Measurements from ENCODE around the gene TMEM100.

The TMEM100 gene

DNA sequence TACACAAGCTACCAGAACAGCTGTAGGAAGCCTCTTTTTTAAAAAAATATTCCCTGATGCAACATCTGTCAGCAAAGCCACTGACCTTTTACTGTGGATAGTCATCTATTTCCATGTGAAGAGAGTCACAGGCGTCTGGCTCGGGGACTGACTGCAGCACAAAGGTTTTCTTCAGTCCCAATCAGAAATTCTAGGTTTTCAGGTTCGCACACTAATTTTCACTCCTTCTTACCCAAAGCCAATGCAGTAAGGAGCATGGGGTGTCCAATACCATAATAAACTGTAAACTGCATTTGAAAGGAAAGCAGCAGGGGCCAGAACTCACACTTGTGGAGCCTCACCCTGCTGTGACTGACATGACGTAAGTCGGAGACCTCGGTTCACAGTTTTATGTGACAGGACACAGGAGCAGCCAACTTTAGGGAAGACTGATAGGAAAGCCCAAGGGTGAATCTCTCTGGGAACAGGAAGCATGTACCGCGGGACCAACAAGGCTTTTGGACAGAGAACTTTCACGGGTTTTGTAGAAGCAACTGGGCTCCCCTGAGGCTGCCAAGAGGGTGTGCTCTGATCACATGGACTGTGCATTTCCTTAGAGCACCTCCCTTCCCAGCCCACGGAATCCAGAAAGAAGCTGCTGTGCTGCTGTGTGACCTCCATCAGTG is 9.1 kb upstream of the TMEM100 start:
- no peaks in the 10 kb centered on the region for H3K36me3 Mint-ChIP-seq
- H3K27me3 Mint-ChIP-seq, result peaks cover 22% of the 10 kb centered on the region
- no peak overlapping the region for H3K4me3 Mint-ChIP-seq
- peaks cover 19% of the 10 kb centered on the region for H3K4me1 Mint-ChIP-seq (ENCODE audit: low read depth)
- no peaks in the 10 kb centered on the region for H3K9me3 Mint-ChIP-seq (ENCODE audit: low read depth)
- H3K27ac Mint-ChIP-seq, result no peak overlapping the region

DNA sequence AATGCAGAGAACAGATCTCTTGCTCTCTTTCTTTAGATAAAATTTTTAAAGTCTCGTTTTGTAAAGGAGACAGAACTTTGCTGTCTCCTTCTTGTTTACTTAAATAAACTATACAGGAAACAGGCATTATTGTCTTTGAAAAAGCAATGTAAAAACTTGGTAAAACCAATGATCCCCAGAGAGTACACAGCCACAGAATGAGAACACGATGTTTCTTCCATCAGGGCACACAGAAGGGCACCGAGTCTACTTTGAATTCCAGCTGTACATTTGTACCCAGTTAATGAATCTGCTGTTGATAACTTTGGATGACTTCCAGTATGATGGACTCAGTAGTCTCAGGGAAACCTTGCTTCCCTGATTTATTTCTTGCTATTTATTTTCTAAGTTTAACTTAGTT is 8.1 kb upstream of the TMEM100 start:
- H3K4me1 Mint-ChIP-seq (ENCODE audit: low read depth), result peaks cover 18% of the 10 kb centered on the region
- H3K36me3 Mint-ChIP-seq, result no peaks in the 10 kb centered on the region
- no peak overlapping the region for H3K4me3 Mint-ChIP-seq
- H3K9me3 Mint-ChIP-seq (ENCODE audit: low read depth), result no peaks in the 10 kb centered on the region
- H3K27ac Mint-ChIP-seq, result no peak overlapping the region
- peaks cover 25% of the 10 kb centered on the region for H3K27me3 Mint-ChIP-seq

DNA sequence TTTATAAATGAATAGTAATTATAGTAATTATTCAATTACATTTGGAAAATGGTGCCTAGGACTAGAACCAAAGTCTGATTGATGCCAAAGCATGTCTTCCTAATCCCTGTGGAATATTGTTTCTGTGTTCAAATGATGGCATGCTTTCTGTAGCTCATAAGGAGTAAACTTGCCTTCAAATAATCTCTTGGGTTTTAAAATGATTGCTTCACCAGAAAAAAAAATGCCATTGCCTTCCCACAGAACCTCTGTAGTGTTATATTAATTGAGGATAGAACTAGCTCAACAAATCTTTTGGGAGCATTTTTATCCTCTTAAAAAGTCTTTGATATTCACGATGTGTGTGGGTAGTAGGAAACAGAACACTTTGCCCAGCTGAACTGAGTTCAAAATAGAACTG is 7.7 kb upstream of the TMEM100 start:
- Mint-ChIP-seq H3K27ac (no peak overlapping the region), H3K9me3 (ENCODE audit: low read depth) (no peaks in the 10 kb centered on the region), H3K27me3 (peaks cover 24% of the 10 kb centered on the region), H3K4me1 (ENCODE audit: low read depth) (peaks cover 16% of the 10 kb centered on the region), H3K4me3 (no peak overlapping the region), H3K36me3 (no peaks in the 10 kb centered on the region)

GRCh38 chr17:55729484-55729883 is 6.8 kb upstream of the TMEM100 start:
- peaks cover 13% of the 10 kb centered on the region for H3K4me1 Mint-ChIP-seq (ENCODE audit: low read depth)
- H3K27me3 Mint-ChIP-seq, result peaks cover 28% of the 10 kb centered on the region
- H3K4me3 Mint-ChIP-seq, result no peak overlapping the region
- H3K9me3 Mint-ChIP-seq (ENCODE audit: low read depth), result no peaks in the 10 kb centered on the region
- no peaks in the 10 kb centered on the region for H3K36me3 Mint-ChIP-seq
- no peak overlapping the region for H3K27ac Mint-ChIP-seq

GRCh38 chr17:55728833-55729232 is 6.2 kb upstream of the TMEM100 start:
- H3K27me3 Mint-ChIP-seq, result peaks cover 28% of the 10 kb centered on the region
- H3K4me1 Mint-ChIP-seq (ENCODE audit: low read depth), result peaks cover 6% of the 10 kb centered on the region
- H3K36me3 Mint-ChIP-seq, result no peaks in the 10 kb centered on the region
- H3K9me3 Mint-ChIP-seq (ENCODE audit: low read depth), result no peaks in the 10 kb centered on the region
- H3K4me3 Mint-ChIP-seq, result no peak overlapping the region
- no peak overlapping the region for H3K27ac Mint-ChIP-seq

DNA sequence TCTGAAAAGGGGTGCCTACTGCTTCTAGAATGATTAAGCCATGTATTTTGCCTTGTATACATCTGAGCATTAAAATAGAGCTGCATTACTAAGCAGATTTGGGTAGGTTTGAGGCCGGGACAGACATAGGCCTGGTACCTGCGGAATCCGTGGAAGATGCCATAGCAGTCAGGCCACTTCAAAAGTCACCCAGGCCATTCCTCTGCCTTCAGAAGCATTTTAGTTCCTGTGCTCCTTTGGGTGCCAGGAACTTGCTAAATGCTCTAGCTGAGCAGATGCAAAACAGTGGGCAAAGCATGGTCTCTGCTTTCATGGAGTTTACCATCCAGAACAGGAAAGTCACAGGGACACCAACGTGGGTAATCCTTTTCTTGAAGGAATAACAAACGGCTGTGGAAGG is 5.7 kb upstream of the TMEM100 start:
- Mint-ChIP-seq H3K27me3 (peaks cover 28% of the 10 kb centered on the region), H3K4me1 (ENCODE audit: low read depth) (peaks cover 2% of the 10 kb centered on the region)

DNA sequence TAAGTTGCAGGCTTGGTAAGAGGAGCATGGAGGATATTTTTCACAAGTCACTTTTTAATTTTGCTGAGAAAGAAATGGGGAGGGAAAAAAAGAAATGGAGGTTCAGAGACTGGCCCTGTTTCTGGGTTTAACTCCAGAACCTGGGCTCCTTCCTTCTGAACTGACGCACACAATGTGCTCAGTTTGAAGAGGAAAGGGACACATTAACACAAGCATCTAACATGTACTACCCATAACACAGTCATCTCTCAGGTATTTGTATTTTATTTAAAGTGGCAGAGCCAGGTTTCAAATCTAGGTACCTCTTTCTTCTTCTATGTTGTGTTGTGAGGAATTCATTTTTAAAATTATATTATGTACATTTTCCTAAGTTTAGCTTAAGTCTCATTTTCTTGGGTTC is 5.3 kb upstream of the TMEM100 start:
- Mint-ChIP-seq H3K4me3 (no peak overlapping the region), H3K27ac (no peak overlapping the region), H3K4me1 (ENCODE audit: low read depth) (no peaks in the 10 kb centered on the region)

More for the DNA sequence above, 5.7 kb upstream of the TMEM100 start:
- Mint-ChIP-seq H3K36me3 (no peaks in the 10 kb centered on the region), H3K4me3 (no peak overlapping the region), H3K27ac (no peak overlapping the region), H3K9me3 (ENCODE audit: low read depth) (no peaks in the 10 kb centered on the region)

DNA sequence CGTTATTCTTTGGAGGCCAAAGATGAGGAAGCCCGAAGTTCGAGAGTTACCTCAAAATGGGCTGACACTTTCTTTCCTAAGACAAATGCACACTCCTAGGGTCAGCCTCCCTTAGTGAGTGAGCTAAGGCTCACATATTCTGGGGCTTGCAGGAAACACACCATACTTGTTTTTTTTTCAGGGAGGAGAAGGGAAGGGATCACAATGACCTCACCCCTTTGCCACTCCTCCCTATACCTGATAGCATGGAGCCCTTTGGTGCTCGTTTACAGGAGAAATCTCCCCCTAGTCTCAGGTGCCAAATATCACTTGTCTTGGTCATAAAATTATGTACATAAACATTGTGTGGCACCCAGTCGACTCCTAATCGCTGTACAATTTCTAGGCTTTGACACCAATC is 4.6 kb upstream of the TMEM100 start:
- no peaks in the 10 kb centered on the region for H3K9me3 Mint-ChIP-seq (ENCODE audit: low read depth)
- H3K36me3 Mint-ChIP-seq, result no peaks in the 10 kb centered on the region
- peaks cover 34% of the 10 kb centered on the region for H3K27me3 Mint-ChIP-seq
- H3K4me3 Mint-ChIP-seq, result no peak overlapping the region
- H3K27ac Mint-ChIP-seq, result no peak overlapping the region
- no peaks in the 10 kb centered on the region for H3K4me1 Mint-ChIP-seq (ENCODE audit: low read depth)

More for the DNA sequence above, 5.3 kb upstream of the TMEM100 start:
- Mint-ChIP-seq H3K27me3 (peaks cover 29% of the 10 kb centered on the region), H3K9me3 (ENCODE audit: low read depth) (no peaks in the 10 kb centered on the region), H3K36me3 (no peaks in the 10 kb centered on the region)

GRCh38 chr17:55726440-55726839 is 3.8 kb upstream of the TMEM100 start:
- Mint-ChIP-seq H3K4me3 (no peak overlapping the region), H3K27ac (no peak overlapping the region), H3K27me3 (peaks cover 32% of the 10 kb centered on the region), H3K9me3 (ENCODE audit: low read depth) (no peaks in the 10 kb centered on the region), H3K36me3 (no peaks in the 10 kb centered on the region), H3K4me1 (ENCODE audit: low read depth) (no peaks in the 10 kb centered on the region)

- H3K9me3 Mint-ChIP-seq (ENCODE audit: low read depth), result no peaks in the 10 kb centered on the region
- H3K4me1 Mint-ChIP-seq (ENCODE audit: low read depth), result no peaks in the 10 kb centered on the region
- peaks cover 32% of the 10 kb centered on the region for H3K27me3 Mint-ChIP-seq
- no peaks in the 10 kb centered on the region for H3K36me3 Mint-ChIP-seq
- no peak overlapping the region for H3K27ac Mint-ChIP-seq
- H3K4me3 Mint-ChIP-seq, result no peak overlapping the region
These were observed 804 bp upstream of the TMEM100 start for GRCh38 chr17:55723488-55723848.

DNA sequence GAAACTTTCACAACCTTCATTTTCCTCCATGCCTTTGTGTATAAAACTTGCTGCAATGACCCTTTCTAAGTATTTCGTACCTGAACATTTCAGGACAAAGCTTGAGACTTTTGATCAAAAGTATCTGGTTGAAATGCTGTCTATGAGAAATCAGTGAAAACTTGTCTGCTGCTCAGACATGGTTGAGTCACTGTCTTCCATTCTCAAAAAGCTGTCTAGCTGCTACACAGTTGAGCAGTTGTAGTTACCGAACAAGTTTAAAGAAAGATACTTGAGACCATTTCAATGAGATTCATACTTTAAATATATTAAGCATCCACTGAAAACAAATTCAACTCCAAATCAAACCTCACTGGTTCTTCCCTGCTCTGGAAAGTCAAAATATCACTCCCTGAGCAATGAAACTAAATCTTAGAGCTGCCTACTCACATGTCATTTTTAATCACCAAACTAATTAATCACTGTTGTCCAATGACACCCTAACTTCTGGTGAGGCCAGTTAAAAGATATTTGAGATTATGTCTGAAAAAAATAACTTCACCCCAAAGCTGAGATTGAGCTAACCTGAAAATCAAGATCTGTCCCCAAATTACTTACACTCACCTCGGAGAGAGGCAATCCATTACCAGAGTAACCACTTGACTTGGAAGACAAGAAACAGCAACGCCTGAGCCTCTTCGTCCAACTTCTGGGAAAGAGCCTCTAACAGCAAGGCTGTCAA is 488 bp downstream of the TMEM100 start:
- H3K36me3 Mint-ChIP-seq, result no peaks in the 10 kb centered on the region
- H3K27ac Mint-ChIP-seq, result no peak overlapping the region
- H3K4me3 Mint-ChIP-seq, result no peak overlapping the region
- H3K27me3 Mint-ChIP-seq, result peaks cover 26% of the 10 kb centered on the region
- H3K9me3 Mint-ChIP-seq (ENCODE audit: low read depth), result no peaks in the 10 kb centered on the region
- no peaks in the 10 kb centered on the region for H3K4me1 Mint-ChIP-seq (ENCODE audit: low read depth)

GRCh38 chr17:55720919-55721836 is 1.5 kb downstream of the TMEM100 start:
- Mint-ChIP-seq H3K4me3 (no peak overlapping the region), H3K9me3 (ENCODE audit: low read depth) (no peaks in the 10 kb centered on the region), H3K27ac (no peak overlapping the region), H3K4me1 (ENCODE audit: low read depth) (no peaks in the 10 kb centered on the region), H3K36me3 (no peaks in the 10 kb centered on the region), H3K27me3 (peaks cover 18% of the 10 kb centered on the region)

- no peaks in the 10 kb centered on the region for H3K9me3 Mint-ChIP-seq (ENCODE audit: low read depth)
- peaks cover 14% of the 10 kb centered on the region for H3K27me3 Mint-ChIP-seq
- H3K4me3 Mint-ChIP-seq, result no peak overlapping the region
- no peak overlapping the region for H3K27ac Mint-ChIP-seq
- H3K4me1 Mint-ChIP-seq (ENCODE audit: low read depth), result no peaks in the 10 kb centered on the region
- no peaks in the 10 kb centered on the region for H3K36me3 Mint-ChIP-seq
These were observed 4.5 kb downstream of the TMEM100 start for GRCh38 chr17:55717898-55718735.

DNA sequence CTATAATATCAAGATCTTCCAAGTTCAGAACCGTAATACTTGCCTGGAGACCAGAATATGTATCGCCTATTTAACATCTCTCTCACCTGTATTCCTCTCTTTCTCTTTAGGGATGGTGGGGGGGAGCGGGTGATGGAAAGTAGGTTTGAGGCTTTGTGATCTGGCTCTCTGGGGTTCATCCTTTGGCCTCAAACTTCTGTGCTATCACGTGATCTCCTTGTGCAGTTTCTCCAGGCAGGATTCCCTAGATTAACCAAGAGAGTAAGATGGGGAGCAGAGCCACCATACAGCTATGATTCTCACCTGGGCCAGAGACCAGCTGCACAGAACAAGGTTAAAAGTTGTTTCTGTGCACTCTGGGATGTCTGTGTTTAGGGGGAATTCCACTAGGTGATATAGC is 5.2 kb downstream of the TMEM100 start:
- Mint-ChIP-seq H3K36me3 (no peaks in the 10 kb centered on the region), H3K4me1 (ENCODE audit: low read depth) (no peaks in the 10 kb centered on the region), H3K4me3 (no peak overlapping the region), H3K27me3 (peaks cover 14% of the 10 kb centered on the region), H3K27ac (no peak overlapping the region), H3K9me3 (ENCODE audit: low read depth) (no peaks in the 10 kb centered on the region)

All from activated naive CD8-positive, alpha-beta T cell (primary cell).